Subcutaneous abdominal adipose tissue (tissue), 5 donors: Measurements from ENCODE around the gene EPB41L2.

Experiments
- H3K27ac ChIP-seq: one replicate; pipeline ENCODE4 v1.7.0; 2013; ENCODE audit warnings: low read depth, mild to moderate bottlenecking, inconsistent platforms, low read length, moderate library complexity
- H3K27me3 ChIP-seq, 5 donors: one replicate each; pipeline ENCODE4 v1.7.0; 2013; ENCODE audit warnings: low read length in 5 of 5, inconsistent platforms in 1 of 5; ENCODE audit not compliant: control insufficient read depth in 5 of 5, insufficient read depth in 4 of 5
- H3K36me3 ChIP-seq, 5 donors: one replicate each; pipeline ENCODE4 v1.7.0; 2013; ENCODE audit warnings: low read length in 5 of 5; ENCODE audit not compliant: control insufficient read depth in 5 of 5, insufficient read depth in 5 of 5
- H3K4me1 ChIP-seq, 5 donors: one replicate each; pipeline ENCODE4 v1.7.0; 2013; ENCODE audit warnings: low read length in 5 of 5, mild to moderate bottlenecking in 3 of 5, moderate library complexity in 1 of 5; ENCODE audit not compliant: control insufficient read depth in 5 of 5, insufficient read depth in 5 of 5
- H3K4me3 ChIP-seq, 5 donors: one replicate each; pipeline ENCODE4 v1.7.0; 2013; ENCODE audit warnings: low read length in 5 of 5, low read depth in 1 of 5
- H3K9ac ChIP-seq, 5 donors: one replicate each; pipeline ENCODE4 v1.7.0; 2013; ENCODE audit warnings: low read length in 5 of 5, mild to moderate bottlenecking in 4 of 5, moderate library complexity in 3 of 5
- H3K9me3 ChIP-seq, 5 donors: one replicate each; pipeline ENCODE4 v1.7.0; 2013; ENCODE audit warnings: low read length in 5 of 5; ENCODE audit not compliant: control insufficient read depth in 5 of 5
- donor health status: healthy.
- donor health status: healthy.
- donor health status: healthy.
- donor health status: healthy.
- donor health status: healthy.

EPB41L2 gene

DNA sequence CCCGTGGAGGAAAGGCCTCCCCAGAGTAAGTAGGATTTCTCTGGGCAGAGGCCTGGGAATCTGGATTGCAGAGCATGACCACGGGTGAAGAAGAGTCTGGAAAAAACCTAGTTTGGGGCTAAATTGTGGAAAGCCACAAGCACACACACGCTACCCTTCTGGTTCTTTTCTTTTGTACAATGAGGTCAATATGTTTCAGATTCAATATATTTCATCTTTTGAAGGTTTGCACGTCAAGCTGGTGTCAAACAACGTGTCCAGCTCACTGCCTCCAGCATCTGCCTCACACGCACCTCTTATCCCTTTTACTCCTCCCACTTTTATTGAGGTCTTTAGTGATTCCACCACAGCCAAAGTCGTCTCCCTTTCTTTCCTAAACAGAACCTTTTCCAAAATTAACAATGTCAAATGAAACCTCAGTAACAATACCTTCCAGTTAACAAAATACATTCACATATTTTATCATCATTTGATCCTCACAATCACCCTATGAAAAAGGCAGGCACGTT is 773 bp upstream of the EPB41L2 start:
- Histone ChIP-seq H3K9ac (peak overlapping the region; percentile 71 to 91 (median 76)), H3K4me1 (peaks cover 3 to 32% (median 25%) of the 10 kb centered on the region in 5 donors), H3K4me3 (peak overlapping the region; percentile 66 to 90 (median 77)), H3K27me3 (no peaks in the 10 kb centered on the region), H3K9me3 (no peaks in the 10 kb centered on the region), H3K36me3 (no peaks in the 10 kb centered on the region), H3K27ac (peak overlapping the region; percentile 91)

- Histone ChIP-seq H3K27ac (peak overlapping the region; percentile 54), H3K4me3 (peak overlapping the region; percentile 68 to 84 (median 77)), H3K9ac (peak overlapping the region; percentile 19 to 92 (median 74)), H3K4me1 (peaks cover 3 to 32% (median 25%) of the 10 kb centered on the region in 5 donors), H3K27me3 (no peaks in the 10 kb centered on the region), H3K9me3 (no peaks in the 10 kb centered on the region), H3K36me3 (no peaks in the 10 kb centered on the region)
Measured at GRCh38 chr6:131062241-131063027, 611 bp downstream of the EPB41L2 start.

- Histone ChIP-seq H3K4me3 (peak overlapping the region; percentile 68 to 84 (median 73)), H3K9ac (peak overlapping the region; percentile 19 to 92 (median 74)), H3K27ac (peak overlapping the region; percentile 54), H3K27me3 (no peaks in the 10 kb centered on the region), H3K4me1 (peaks cover 3 to 32% (median 25%) of the 10 kb centered on the region in 5 donors), H3K36me3 (no peaks in the 10 kb centered on the region), H3K9me3 (no peaks in the 10 kb centered on the region)
Measured at GRCh38 chr6:131061751-131062119, 1.3 kb downstream of the EPB41L2 start.

GRCh38 chr6:131061041-131061750 is 1.8 kb downstream of the EPB41L2 start:
- peaks cover 3 to 32% (median 25%) of the 10 kb centered on the region in 5 donors for H3K4me1 ChIP-seq
- peak overlapping the region; percentile 54 for H3K27ac ChIP-seq
- no peaks in the 10 kb centered on the region for H3K36me3 ChIP-seq
- H3K9me3 ChIP-seq, result peaks cover 0 to 3% (median 0%) of the 10 kb centered on the region in 5 donors
- peak overlapping the region; percentile 68 to 84 (median 73) for H3K4me3 ChIP-seq
- peak overlapping the region in 4 of 5 donors; percentile 42 to 91 (median 73) for H3K9ac ChIP-seq
- no peaks in the 10 kb centered on the region for H3K27me3 ChIP-seq

DNA sequence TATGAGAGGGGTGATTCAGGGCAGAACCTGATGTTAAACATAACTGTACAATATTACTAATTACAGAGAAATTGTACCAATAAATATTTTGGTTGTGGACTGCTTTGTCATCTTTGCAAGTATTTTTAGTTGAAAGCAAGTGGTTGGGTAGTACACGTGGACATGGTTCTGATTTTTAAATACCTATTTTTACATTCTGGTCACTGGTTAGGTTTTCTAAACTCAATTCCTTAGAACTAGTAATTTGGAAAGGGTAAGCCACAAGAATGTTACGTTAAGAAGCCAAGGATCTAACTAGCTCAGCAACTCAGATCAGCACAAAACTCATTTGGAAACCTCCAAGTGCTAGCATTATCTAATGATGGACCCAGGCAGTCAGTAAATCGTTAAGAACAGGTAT is 2.7 kb downstream of the EPB41L2 start:
- Histone ChIP-seq H3K4me3 (no peak overlapping the region), H3K9me3 (peaks cover 0 to 10% (median 6%) of the 10 kb centered on the region in 5 donors), H3K27ac (peak overlapping the region; percentile 54), H3K36me3 (peaks cover 0 to under 1% (median 0%) of the 10 kb centered on the region in 5 donors), H3K9ac (peak overlapping the region in 2 of 5 donors; percentile 26 to 74), H3K4me1 (peaks cover 3 to 32% (median 25%) of the 10 kb centered on the region in 5 donors), H3K27me3 (no peaks in the 10 kb centered on the region)

- Histone ChIP-seq H3K27me3 (no peaks in the 10 kb centered on the region), H3K4me3 (no peak overlapping the region), H3K9me3 (peaks cover 7 to 18% (median 15%) of the 10 kb centered on the region in 5 donors), H3K36me3 (peaks cover 0 to 5% (median 0%) of the 10 kb centered on the region in 5 donors), H3K27ac (peak overlapping the region; percentile 54), H3K4me1 (peaks cover 3 to 32% (median 25%) of the 10 kb centered on the region in 5 donors), H3K9ac (peak overlapping the region in 1 of 5 donors; percentile 57)
Measured at GRCh38 chr6:131059486-131059885, 3.6 kb downstream of the EPB41L2 start.

DNA sequence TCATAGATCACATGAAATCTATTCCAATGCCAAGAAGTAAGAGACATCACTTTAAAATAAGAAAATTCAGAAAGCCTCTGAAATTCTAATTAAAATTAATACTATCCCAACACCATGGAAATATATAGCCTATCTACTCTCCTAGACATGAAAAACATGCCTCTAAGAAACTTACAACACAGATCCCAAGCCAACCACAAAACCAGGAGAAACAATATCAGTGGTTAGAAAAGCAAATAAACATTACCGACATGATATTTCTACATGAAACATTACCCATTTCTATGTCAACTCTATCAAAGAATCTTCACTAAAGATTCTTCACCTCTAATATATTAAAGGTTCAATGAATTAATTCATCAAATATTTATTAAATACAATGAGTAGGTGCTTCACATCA is 4.8 kb downstream of the EPB41L2 start:
- Histone ChIP-seq H3K36me3 (peaks cover 0 to 5% (median 0%) of the 10 kb centered on the region in 5 donors), H3K27ac (no peak overlapping the region), H3K27me3 (no peaks in the 10 kb centered on the region), H3K9me3 (peaks cover 13 to 29% (median 26%) of the 10 kb centered on the region in 5 donors), H3K9ac (no peak overlapping the region), H3K4me1 (peaks cover 1 to 26% (median 21%) of the 10 kb centered on the region in 5 donors), H3K4me3 (no peak overlapping the region)

- H3K27ac ChIP-seq, result no peak overlapping the region
- peaks cover 13 to 31% (median 26%) of the 10 kb centered on the region in 5 donors for H3K9me3 ChIP-seq
- peaks cover 0 to 5% (median 0%) of the 10 kb centered on the region in 5 donors for H3K36me3 ChIP-seq
- peak overlapping the region in 3 of 5 donors; percentile 8 to 36 (median 29) for H3K4me3 ChIP-seq
- H3K9ac ChIP-seq, result no peak overlapping the region
- no peaks in the 10 kb centered on the region for H3K27me3 ChIP-seq
- peaks cover under 1 to 12% (median 3%) of the 10 kb centered on the region in 5 donors for H3K4me1 ChIP-seq
Measured at GRCh38 chr6:131054392-131055250, 8.4 kb downstream of the EPB41L2 start.

- H3K27ac ChIP-seq, result no peak overlapping the region
- H3K9me3 ChIP-seq, result peaks cover 13 to 31% (median 26%) of the 10 kb centered on the region in 5 donors
- H3K4me3 ChIP-seq, result peak overlapping the region in 1 of 5 donors; percentile 30
- H3K9ac ChIP-seq, result no peak overlapping the region
- no peaks in the 10 kb centered on the region for H3K27me3 ChIP-seq
- peaks cover 3 to 19% (median 11%) of the 10 kb centered on the region in 5 donors for H3K4me1 ChIP-seq
- peaks cover 0 to 5% (median 0%) of the 10 kb centered on the region in 5 donors for H3K36me3 ChIP-seq
Measured at GRCh38 chr6:131053546-131054240, 9.4 kb downstream of the EPB41L2 start.
